ENCODE results near the gene RASGRP2. TPM values are rescaled to one million over a fixed set of nuclear protein-coding genes. Genes with fewer than 3 reads are reported as not detected.

Gene RASGRP2
- total RNA-seq, 2 donors from 2014 or later: 13.3 to 28.7 TPM

GRCh38 chr11:64784813-64785581 lies 41.1 kb upstream of the RASGRP2 start:
- intact Hi-C loops (cut with DNase I): no loop called here
- DNase-seq (ENCODE audit: low spot score): no peak
- TF ChIP-seq POLR2A (IDR thresholded peaks at IDR 0.05): no peak
- Histone ChIP-seq H3K4me1 (replicated peaks) (no peaks in the 10 kb centered on the region), H3K27me3 (replicated peaks; ENCODE audit: insufficient read depth) (no peaks in the 10 kb centered on the region), H3K4me3 (no peak overlapping the region), H3K27ac (no peak overlapping the region), H3K9me3 (no peaks in the 10 kb centered on the region), H3K36me3 (no peaks in the 10 kb centered on the region)
- 67% methylated on average over 12 of the region's 12 CpGs for WGBS

- intact Hi-C loops (cut with DNase I): loop anchor here (5.0 kb wide), 1 partner anchor 36 kb away; the partner anchor contains the start of gene RASGRP2
- under 1% methylated on average over 68 of the region's 80 CpGs for WGBS
- H3K36me3 ChIP-seq: peaks cover 8 to 20% of the 10 kb centered on the region in 2 donors
Measured at GRCh38 chr11:64778473-64779298, 34.7 kb upstream of the RASGRP2 start, which contains the start of gene SF1. SF1 (minus strand) TSS chr11:64778542; CDS start chr11:64778392, 150 bp downstream.

GRCh38 chr11:64778223-64778472 lies 34.2 kb upstream of the RASGRP2 start:
- DNase-seq (ENCODE audit: low spot score): no peak
- peaks cover 11% of the 10 kb centered on the region for H3K4me1 ChIP-seq (replicated peaks)
- WGBS: 0% methylated on average over 14 of the region's 28 CpGs
- intact Hi-C loops (cut with DNase I): loop anchor here (5.0 kb wide), 1 partner anchor 36 kb away; the partner anchor contains the start of gene RASGRP2
- no peaks in the 10 kb centered on the region for H3K27me3 ChIP-seq (replicated peaks; ENCODE audit: insufficient read depth)
- H3K36me3 ChIP-seq: peaks cover 8 to 21% of the 10 kb centered on the region in 2 donors
- no peaks in the 10 kb centered on the region for H3K9me3 ChIP-seq
- H3K27ac ChIP-seq: peak overlapping the region; percentile 99 to 100
- peak overlapping the region; percentile 99 to 100 for H3K4me3 ChIP-seq
- no peak for TF ChIP-seq POLR2A (IDR thresholded peaks at IDR 0.05)
- TF ChIP-seq POLR2AphosphoS5 (IDR thresholded peaks at IDR 0.05): no peak
- TF ChIP-seq CTCF (IDR thresholded peaks at IDR 0.05): no peak

More at GRCh38 chr11:64778473-64779298, 34.7 kb upstream of the RASGRP2 start, which contains the start of gene SF1:
- peak within 1 kb of the TSS; percentile 99 to 100 for H3K27ac ChIP-seq
- no peaks in the 10 kb centered on the region for H3K9me3 ChIP-seq
- no peaks in the 10 kb centered on the region for H3K27me3 ChIP-seq (replicated peaks; ENCODE audit: insufficient read depth)
- H3K4me3 ChIP-seq: peak within 1 kb of the TSS; percentile 99 to 100
- H3K4me1 ChIP-seq (replicated peaks): peaks cover 7% of the 10 kb centered on the region
- TF ChIP-seq POLR2AphosphoS5 (IDR thresholded peaks at IDR 0.05) (peak; percentile 97), CTCF (IDR thresholded peaks at IDR 0.05) (peak in 3 of 4 experiments; percentile 26 to 68 (median 46)), POLR2A (IDR thresholded peaks at IDR 0.05) (peak; percentile 90)
- DNase-seq (ENCODE audit: low spot score): peak; percentile 100

- no peaks in the 10 kb centered on the region for H3K27me3 ChIP-seq (replicated peaks; ENCODE audit: insufficient read depth)
- H3K4me1 ChIP-seq (replicated peaks): peaks cover 11% of the 10 kb centered on the region
- intact Hi-C loops (cut with DNase I): loop anchor here (5.0 kb wide), 1 partner anchor 35 kb away; the partner anchor contains the start of gene RASGRP2
- peaks cover 8 to 26% of the 10 kb centered on the region in 2 donors for H3K36me3 ChIP-seq
- peak overlapping the region; percentile 99 to 100 for H3K27ac ChIP-seq
- under 1% methylated on average over 48 of the region's 98 CpGs for WGBS
- peak; percentile 18 for TF ChIP-seq POLR2A (IDR thresholded peaks at IDR 0.05)
- peak in 1 of 4 experiments; percentile 3 for TF ChIP-seq CTCF (IDR thresholded peaks at IDR 0.05)
- peak; percentile 68 for TF ChIP-seq POLR2AphosphoS5 (IDR thresholded peaks at IDR 0.05)
- DNase-seq (ENCODE audit: low spot score): peak; percentile 79
- H3K9me3 ChIP-seq: no peaks in the 10 kb centered on the region
- peak overlapping the region; percentile 99 to 100 for H3K4me3 ChIP-seq
Measured at GRCh38 chr11:64777449-64778222, 33.7 kb upstream of the RASGRP2 start.

All from prostate gland (tissue), 2 donors.